Measurements from ENCODE around the gene ULK1.

Gene ULK1

GRCh38 chr12:131902332-131903241 lies 8.2 kb downstream of the ULK1 start:
- no peak overlapping the region for H3K27ac ChIP-seq
- no peak for TF ChIP-seq ZFX (IDR thresholded peaks at IDR 0.05; ENCODE audit: borderline replicate concordance)
- no peak for TF ChIP-seq CTCF (IDR thresholded peaks at IDR 0.05)

- H3K27ac ChIP-seq: no peak overlapping the region
- TF ChIP-seq CTCF (IDR thresholded peaks at IDR 0.05): no peak
- TF ChIP-seq ZFX (IDR thresholded peaks at IDR 0.05; ENCODE audit: borderline replicate concordance): no peak
Measured at GRCh38 chr12:131903270-131904255, 9.1 kb downstream of the ULK1 start.

- no peak overlapping the region for H3K27ac ChIP-seq
- TF ChIP-seq CTCF (IDR thresholded peaks at IDR 0.05) (no peak), ZFX (IDR thresholded peaks at IDR 0.05; ENCODE audit: borderline replicate concordance) (no peak)
Measured at GRCh38 chr12:131904346-131904745, 9.9 kb downstream of the ULK1 start.

- H3K27ac ChIP-seq: no peak overlapping the region
- TF ChIP-seq CTCF (IDR thresholded peaks at IDR 0.05) (no peak), ZFX (IDR thresholded peaks at IDR 0.05; ENCODE audit: borderline replicate concordance) (no peak)
Measured at GRCh38 chr12:131905081-131905629, 10.7 kb downstream of the ULK1 start.

- H3K27ac ChIP-seq: no peak overlapping the region
- TF ChIP-seq ZFX (IDR thresholded peaks at IDR 0.05; ENCODE audit: borderline replicate concordance) (no peak), CTCF (IDR thresholded peaks at IDR 0.05) (no peak)
Measured at GRCh38 chr12:131905630-131906091, 11.2 kb downstream of the ULK1 start.

- H3K27ac ChIP-seq: no peak overlapping the region
- TF ChIP-seq CTCF (IDR thresholded peaks at IDR 0.05) (no peak), ZFX (IDR thresholded peaks at IDR 0.05; ENCODE audit: borderline replicate concordance) (no peak)
Measured at GRCh38 chr12:131907379-131908091, 13.1 kb downstream of the ULK1 start.
